Trophoblast cell (in vitro differentiated cells and primary cell): ENCODE results near the gene STON2.
A peak's percentile ranks its signal among the peaks of the same experiment; 100 is the strongest.

ENCODE experiments used
- DNase-seq, 2 donors: peaks; one replicate each; pipeline ENCODE4 v3.0.0-alpha.2; 2016
- H2AFZ ChIP-seq: 2 replicates; pipeline ENCODE4 v1.6.1; 2013; ENCODE audit warnings: low read length, moderate library complexity, mild to moderate bottlenecking; ENCODE audit not compliant: insufficient read depth, poor library complexity
- H2AK5ac ChIP-seq: 2 replicates; pipeline ENCODE4 v1.6.1; 2013; ENCODE audit warnings: mild to moderate bottlenecking, low read length
- H2BK120ac ChIP-seq: 2 replicates; pipeline ENCODE4 v1.6.1; 2013; ENCODE audit warnings: low read length, mild to moderate bottlenecking, moderate library complexity; ENCODE audit not compliant: insufficient read depth, poor library complexity
- H2BK12ac ChIP-seq: 2 replicates; pipeline ENCODE4 v1.6.1; 2013; ENCODE audit warnings: mild to moderate bottlenecking, low read length, moderate library complexity
- H2BK5ac ChIP-seq: 2 replicates; pipeline ENCODE4 v1.6.1; 2013; ENCODE audit warnings: low read length, low read depth, moderate library complexity, mild to moderate bottlenecking; ENCODE audit not compliant: poor library complexity
- H3K14ac ChIP-seq: 2 replicates; pipeline ENCODE4 v1.6.1; 2013; ENCODE audit warnings: mild to moderate bottlenecking, low read length
- H3K18ac ChIP-seq: 2 replicates; pipeline ENCODE4 v1.6.1; 2013; ENCODE audit warnings: mild to moderate bottlenecking, low read length
- H3K23ac ChIP-seq: 2 replicates; pipeline ENCODE4 v1.6.1; 2013; ENCODE audit warnings: low read length
- H3K27ac ChIP-seq: 2 replicates; pipeline ENCODE4 v1.5.1; 2013; ENCODE audit warnings: low read depth, mild to moderate bottlenecking, inconsistent platforms, low read length, moderate library complexity
- H3K27me3 ChIP-seq: 2 replicates; pipeline ENCODE4 v1.6.1; 2013; ENCODE audit warnings: inconsistent platforms, mild to moderate bottlenecking, low read length, moderate library complexity; ENCODE audit not compliant: insufficient read depth
- H3K36me3 ChIP-seq, 2 experiments: 1 replicate in 1 of 2; 2 replicates in 1 of 2; pipeline ENCODE4 v1.6.1; 2013; ENCODE audit warnings: low read length in 2 of 2, mild to moderate bottlenecking in 2 of 2, moderate library complexity in 1 of 2; ENCODE audit not compliant: insufficient read depth in 2 of 2, control insufficient read depth in 1 of 2
- H3K4ac ChIP-seq: 2 replicates; pipeline ENCODE4 v1.6.1; 2013; ENCODE audit warnings: low read depth, mild to moderate bottlenecking, low read length, moderate library complexity
- H3K4me1 ChIP-seq, 2 experiments: 1 replicate in 1 of 2; 2 replicates in 1 of 2; pipeline ENCODE4 v1.6.1; 2013; ENCODE audit warnings: low read length in 2 of 2, mild to moderate bottlenecking in 2 of 2, moderate library complexity in 1 of 2; ENCODE audit not compliant: insufficient read depth in 2 of 2, control insufficient read depth in 1 of 2
- H3K4me2 ChIP-seq: 2 replicates; pipeline ENCODE4 v1.6.1; 2013; ENCODE audit warnings: inconsistent platforms, mild to moderate bottlenecking, low read length, moderate library complexity
- H3K4me3 ChIP-seq: 2 replicates; pipeline ENCODE4 v1.5.1; 2013; ENCODE audit warnings: mild to moderate bottlenecking, low read depth, low read length, inconsistent platforms
- H3K79me1 ChIP-seq: one replicate; pipeline ENCODE4 v1.6.1; 2013; ENCODE audit warnings: low read length
- H3K79me2 ChIP-seq: 2 replicates; pipeline ENCODE4 v1.6.1; 2013; ENCODE audit warnings: low read length, mild to moderate bottlenecking; ENCODE audit not compliant: control insufficient read depth, insufficient read depth, poor library complexity
- H3K9ac ChIP-seq: 2 replicates; pipeline ENCODE4 v1.6.1; 2013; ENCODE audit warnings: mild to moderate bottlenecking, low read length
- H3K9me3 ChIP-seq: 2 replicates; pipeline ENCODE4 v1.6.1; 2013; ENCODE audit warnings: low read depth, mild to moderate bottlenecking, control low read depth, inconsistent platforms, low read length; ENCODE audit not compliant: insufficient read depth
- H4K12ac ChIP-seq: 2 replicates; pipeline ENCODE4 v1.6.1; 2013; ENCODE audit warnings: low read depth, mild to moderate bottlenecking, low read length, moderate library complexity
- H4K8ac ChIP-seq: 2 replicates; pipeline ENCODE4 v1.6.1; 2013; ENCODE audit warnings: low read depth, mild to moderate bottlenecking, low read length, moderate library complexity
- H4K91ac ChIP-seq: one replicate; pipeline ENCODE4 v1.6.1; 2013; ENCODE audit warnings: low read depth, mild to moderate bottlenecking, low read length, moderate library complexity
- WGBS: extraction: QIAGEN DNeasy Blood & Tissue Kit; methylation state at CpG from one replicate; pipeline ENCODE4 v1.1.7; 2013; ENCODE audit warnings: missing lambda C conversion rate; ENCODE audit not compliant: insufficient read length, insufficient coverage; ENCODE audit errors: extremely low coverage; 5-methylcytosine and 5-hydroxymethylcytosine counted together

STON2 gene

DNA sequence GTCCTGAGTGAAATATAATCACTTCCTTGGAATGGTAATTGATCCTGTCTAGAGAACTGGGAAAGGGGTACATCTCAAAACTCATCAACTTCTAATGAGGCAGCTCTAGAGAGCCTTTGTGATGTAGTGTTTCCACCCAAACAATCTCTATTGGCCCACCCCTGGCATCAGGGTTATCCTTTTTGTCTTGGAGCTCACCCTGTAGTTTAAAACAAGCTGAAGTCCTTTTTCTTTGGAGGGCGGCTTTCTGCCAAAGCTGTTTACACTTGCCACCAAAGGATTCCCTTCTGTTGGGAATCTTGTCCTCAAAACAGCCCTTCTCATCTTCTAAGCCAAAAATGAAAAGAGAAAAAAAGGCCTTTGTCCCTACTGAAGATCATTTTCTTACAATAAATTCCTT, 118.8 kb downstream of the STON2 start:
- H2BK120ac ChIP-seq = no peak overlapping the region
- WGBS = no CpG with 5 or more reads among the region's 1 CpG
- no peaks in the 10 kb centered on the region for H3K79me2 ChIP-seq
- H4K8ac ChIP-seq = no peak overlapping the region
- H3K9ac ChIP-seq = no peak overlapping the region
- H3K4ac ChIP-seq = no peak overlapping the region
- no peak overlapping the region for H2AK5ac ChIP-seq
- H3K14ac ChIP-seq = no peak overlapping the region
- H3K27me3 ChIP-seq = no peaks in the 10 kb centered on the region
- no peak overlapping the region for H3K4me3 ChIP-seq
- H3K4me2 ChIP-seq = no peak overlapping the region
- peaks cover 12 to 21% of the 10 kb centered on the region in 2 experiments for H3K36me3 ChIP-seq
- DNase-seq = no peak
- H2AFZ ChIP-seq = no peak overlapping the region
- H3K18ac ChIP-seq = no peak overlapping the region
- H2BK12ac ChIP-seq = no peak overlapping the region
- no peak overlapping the region for H4K91ac ChIP-seq
- H3K79me1 ChIP-seq = no peaks in the 10 kb centered on the region
- H3K23ac ChIP-seq = peak overlapping the region; percentile 52
- no peak overlapping the region for H4K12ac ChIP-seq
- peaks cover 5 to 8% of the 10 kb centered on the region in 2 experiments for H3K4me1 ChIP-seq
- no peak overlapping the region for H3K27ac ChIP-seq
- no peak overlapping the region for H2BK5ac ChIP-seq
- no peaks in the 10 kb centered on the region for H3K9me3 ChIP-seq

- Histone ChIP-seq H3K4me2 (no peak overlapping the region), H3K23ac (no peak overlapping the region), H3K79me2 (no peaks in the 10 kb centered on the region), H3K4me3 (no peak overlapping the region), H2AFZ (no peak overlapping the region), H3K9me3 (no peaks in the 10 kb centered on the region), H4K12ac (no peak overlapping the region), H3K4ac (no peak overlapping the region), H3K9ac (no peak overlapping the region), H4K91ac (no peak overlapping the region), H3K27me3 (no peaks in the 10 kb centered on the region), H3K27ac (no peak overlapping the region), H3K79me1 (no peaks in the 10 kb centered on the region), H2BK120ac (no peak overlapping the region), H3K18ac (no peak overlapping the region), H3K4me1 (peaks cover 9 to 17% of the 10 kb centered on the region in 2 experiments), H2BK12ac (no peak overlapping the region), H4K8ac (no peak overlapping the region), H3K14ac (no peak overlapping the region), H2AK5ac (no peak overlapping the region), H3K36me3 (peaks cover 12 to 21% of the 10 kb centered on the region in 2 experiments), H2BK5ac (no peak overlapping the region)
- WGBS = no CpG with 5 or more reads among the region's 9 CpGs
- no peak for DNase-seq
These were observed 119.9 kb downstream of the STON2 start for GRCh38 chr14:81280136-81280791.

DNA sequence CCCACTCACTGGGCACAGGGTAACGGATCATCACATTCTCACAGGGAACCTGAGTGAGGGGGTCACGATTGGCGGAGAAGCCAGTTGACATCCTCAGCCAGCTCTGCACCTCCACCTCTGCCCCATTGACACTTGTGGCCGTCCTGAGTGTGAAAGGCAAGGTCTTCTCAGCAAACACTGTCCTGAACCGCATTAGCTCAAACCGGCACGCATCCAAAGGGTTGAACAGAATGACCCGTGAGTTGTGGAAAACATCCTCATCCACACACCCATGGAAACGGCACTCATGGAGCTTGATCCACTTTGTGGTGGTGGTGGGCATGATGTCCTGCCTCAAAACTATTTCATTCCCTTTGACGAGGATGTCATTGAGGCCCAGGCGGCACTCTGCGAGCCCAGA, 123.0 kb downstream of the STON2 start:
- Histone ChIP-seq H3K27me3 (no peaks in the 10 kb centered on the region), H4K91ac (no peak overlapping the region), H2BK120ac (no peak overlapping the region), H3K9me3 (no peaks in the 10 kb centered on the region), H4K12ac (no peak overlapping the region), H3K27ac (no peak overlapping the region), H3K9ac (no peak overlapping the region), H3K79me2 (no peaks in the 10 kb centered on the region), H2AK5ac (no peak overlapping the region), H3K36me3 (peaks cover 12 to 21% of the 10 kb centered on the region in 2 experiments), H2BK5ac (no peak overlapping the region), H3K4me1 (peaks cover 14 to 31% of the 10 kb centered on the region in 2 experiments), H4K8ac (no peak overlapping the region), H2BK12ac (no peak overlapping the region), H2AFZ (no peak overlapping the region), H3K79me1 (peaks cover 2% of the 10 kb centered on the region), H3K23ac (no peak overlapping the region), H3K4me2 (no peak overlapping the region), H3K14ac (no peak overlapping the region), H3K4me3 (no peak overlapping the region), H3K18ac (no peak overlapping the region), H3K4ac (no peak overlapping the region)
- no peak for DNase-seq
- no CpG with 5 or more reads among the region's 12 CpGs for WGBS

DNA sequence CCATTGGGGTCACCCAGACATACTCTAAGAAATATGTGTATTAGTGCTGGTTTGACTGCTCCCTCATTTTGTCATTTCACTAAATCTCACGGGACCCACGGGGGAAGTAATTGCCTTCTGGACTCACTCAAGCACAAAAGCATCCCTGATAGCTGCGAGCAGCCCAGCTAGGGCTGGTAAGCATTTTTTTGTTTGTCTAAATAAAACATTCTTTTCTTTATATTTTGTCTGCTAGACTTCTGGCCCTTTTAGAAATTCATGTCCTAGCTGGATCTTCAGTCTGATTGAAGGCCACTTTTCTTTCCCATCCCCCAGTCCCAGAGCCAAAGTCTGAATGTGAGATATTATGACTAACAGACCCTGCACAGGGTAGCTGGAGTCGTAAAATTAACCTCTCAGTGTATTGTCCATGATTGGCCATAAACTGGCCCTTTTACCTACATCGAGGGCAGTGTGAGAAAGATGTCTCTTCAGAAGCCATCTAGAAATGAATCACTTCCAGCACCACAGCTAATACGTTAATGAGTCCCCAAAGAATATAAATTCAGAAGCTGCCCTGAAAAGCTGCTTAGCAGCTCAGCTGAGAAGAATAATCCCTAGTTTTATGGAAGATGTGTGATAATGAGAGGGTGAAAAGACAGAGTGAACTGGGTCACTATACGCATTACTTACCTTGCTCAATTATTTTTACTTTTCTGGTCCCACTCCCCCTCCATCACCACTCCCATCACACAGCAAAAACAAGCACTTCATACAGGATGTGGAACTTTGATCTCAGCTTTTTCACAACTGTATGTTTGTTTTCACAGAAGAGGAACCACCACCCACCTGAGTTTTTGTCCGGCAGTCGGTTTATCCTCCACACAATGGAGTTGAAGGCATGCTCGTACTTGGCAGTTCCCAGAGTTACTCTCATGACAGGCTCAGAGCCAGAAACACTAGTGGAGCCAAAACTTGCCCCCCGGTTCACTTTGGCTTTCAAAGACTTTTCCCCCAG, 123.8 kb downstream of the STON2 start:
- no peak overlapping the region for H3K18ac ChIP-seq
- WGBS = no CpG with 5 or more reads among the region's 11 CpGs
- H2BK5ac ChIP-seq = no peak overlapping the region
- no peaks in the 10 kb centered on the region for H3K79me2 ChIP-seq
- no peaks in the 10 kb centered on the region for H3K9me3 ChIP-seq
- no peak overlapping the region for H4K8ac ChIP-seq
- H4K91ac ChIP-seq = no peak overlapping the region
- H2AK5ac ChIP-seq = no peak overlapping the region
- no peak overlapping the region for H2BK12ac ChIP-seq
- H3K27ac ChIP-seq = no peak overlapping the region
- H3K23ac ChIP-seq = no peak overlapping the region
- no peaks in the 10 kb centered on the region for H3K27me3 ChIP-seq
- no peak for DNase-seq
- no peak overlapping the region for H3K4me2 ChIP-seq
- no peak overlapping the region for H3K9ac ChIP-seq
- H2AFZ ChIP-seq = no peak overlapping the region
- H3K4ac ChIP-seq = no peak overlapping the region
- H3K36me3 ChIP-seq = peaks cover 12 to 21% of the 10 kb centered on the region in 2 experiments
- no peak overlapping the region for H2BK120ac ChIP-seq
- no peak overlapping the region for H3K14ac ChIP-seq
- H3K4me3 ChIP-seq = no peak overlapping the region
- peaks cover 2% of the 10 kb centered on the region for H3K79me1 ChIP-seq
- H4K12ac ChIP-seq = no peak overlapping the region
- H3K4me1 ChIP-seq = peaks cover 14 to 31% of the 10 kb centered on the region in 2 experiments
